Medulla oblongata (tissue), 1 donor: ENCODE measurements around the gene FAM174C.

ENCODE experiments used
- DNase-seq: peaks from one replicate; pipeline ENCODE4 v3.0.0-alpha.2; 2015; ENCODE audit errors: extremely low spot score

FAM174C gene

GRCh38 chr19:1261538-1261797, 13.9 kb upstream of the FAM174C start:
- no peak for DNase-seq

GRCh38 chr19:1261798-1262622, 13.3 kb upstream of the FAM174C start:
- DNase-seq = peak; percentile 74

- no peak for DNase-seq
Observed at GRCh38 chr19:1262623-1263123, 12.7 kb upstream of the FAM174C start.

- no peak for DNase-seq
Observed at GRCh38 chr19:1263188-1263587, 12.1 kb upstream of the FAM174C start.

GRCh38 chr19:1264801-1265614, 10.3 kb upstream of the FAM174C start:
- no peak for DNase-seq

GRCh38 chr19:1265615-1266128, 9.7 kb upstream of the FAM174C start:
- DNase-seq = no peak

GRCh38 chr19:1266129-1266915, 9.0 kb upstream of the FAM174C start:
- DNase-seq = peak; percentile 73

- DNase-seq = no peak
Observed at GRCh38 chr19:1266916-1267476, 8.3 kb upstream of the FAM174C start.

- DNase-seq = no peak
Observed at GRCh38 chr19:1267477-1268225, 7.7 kb upstream of the FAM174C start.

GRCh38 chr19:1268226-1269064, 6.9 kb upstream of the FAM174C start:
- DNase-seq = no peak

GRCh38 chr19:1269065-1269477, 6.3 kb upstream of the FAM174C start, which contains the start of gene CIRBP:
Gene CIRBP (plus strand): TSS chr19:1269332. CDS start chr19:1270934, 1,602 bp downstream.
- peak; percentile 99 for DNase-seq

GRCh38 chr19:1269478-1270212, 5.7 kb upstream of the FAM174C start:
- DNase-seq = peak; percentile 89

- no peak for DNase-seq
Observed at GRCh38 chr19:1270213-1270853, 5.0 kb upstream of the FAM174C start.

GRCh38 chr19:1270854-1271527, 4.3 kb upstream of the FAM174C start:
- DNase-seq = no peak

- no peak for DNase-seq
Observed at GRCh38 chr19:1271528-1272422, 3.6 kb upstream of the FAM174C start.

GRCh38 chr19:1272423-1273262, 2.7 kb upstream of the FAM174C start:
- no peak for DNase-seq
